ENCODE measurements around the gene PKHD1. TPM values are rescaled to one million over a fixed set of nuclear protein-coding genes. Genes with fewer than 3 reads are reported as not detected.

Gene PKHD1
- total and polyA plus RNA-seq, 2 of the 8 experiments (the other 6 are each of a cell fraction or from before 2014, with no cell fraction given) = 0.06 to 0.09 TPM

GRCh38 chr6:51571168-51571567, 516.2 kb downstream of the PKHD1 start:
- Histone ChIP-seq H2BK120ac (replicated peaks; ENCODE audit: low read depth, low read length) (no peak overlapping the region), H4K5ac (ENCODE audit: insufficient read length, low read depth, low read length) (no peak overlapping the region), H3K9ac (replicated peaks in 1 of 4; ENCODE audit: extremely low read depth in 1 of 4, low read depth in 3 of 4, low read length in 3 of 4) (no peak overlapping the region), H3K4me2 (ENCODE audit: insufficient read depth in 1 of 2, low read depth in 2 of 2, low read length in 2 of 2) (no peak overlapping the region), H4K8ac (ENCODE audit: extremely low read depth, insufficient read depth, low read length) (no peak overlapping the region), H2AFZ (ENCODE audit: low read length) (no peak overlapping the region), H3K36me3 (ENCODE audit: control insufficient read depth in 2 of 4, insufficient read depth in 4 of 4, low read length in 3 of 4) (no peaks in the 10 kb centered on the region), H3K27me3 (replicated peaks in 1 of 4; ENCODE audit: control insufficient read depth in 3 of 4, extremely low read depth in 1 of 4, insufficient read depth in 3 of 4, low read length in 3 of 4) (no peaks in the 10 kb centered on the region), H3K56ac (replicated peaks; ENCODE audit: insufficient read length, low read depth, low read length) (no peak overlapping the region), H3K9me3 (ENCODE audit: insufficient read depth in 2 of 2, low read depth in 1 of 2, low read length in 1 of 2) (no peaks in the 10 kb centered on the region), H3K79me2 (ENCODE audit: control insufficient read depth in 1 of 2, insufficient read depth in 2 of 2, low read length in 2 of 2) (no peaks in the 10 kb centered on the region), H3K4me3 (ENCODE audit: extremely low read depth in 1 of 4, insufficient read depth in 2 of 4, low read depth in 3 of 4, low read length in 4 of 4) (no peak overlapping the region), H3K4ac (replicated peaks; ENCODE audit: insufficient read length, low read depth, low read length) (no peak overlapping the region), H2BK20ac (ENCODE audit: low read length) (no peak overlapping the region), H3K27ac (ENCODE audit: low read depth, low read length) (no peak overlapping the region), H4K91ac (replicated peaks; ENCODE audit: insufficient read length, low read length) (no peak overlapping the region), H3K18ac (ENCODE audit: extremely low read depth, low read length) (no peak overlapping the region), H2AK5ac (ENCODE audit: low read depth, low read length) (no peak overlapping the region), H3K23me2 (ENCODE audit: low read depth, low read length) (no peaks in the 10 kb centered on the region), H2BK15ac (ENCODE audit: low read length) (no peak overlapping the region), H4K20me1 (replicated peaks in 1 of 2; ENCODE audit: control insufficient read depth in 1 of 2, insufficient read depth in 2 of 2, low read length in 2 of 2) (no peaks in the 10 kb centered on the region), H3K79me1 (ENCODE audit: low read depth, low read length) (no peaks in the 10 kb centered on the region), H3K23ac (ENCODE audit: insufficient read length) (no peak overlapping the region), H2BK12ac (ENCODE audit: low read depth, low read length) (no peak overlapping the region), H2BK5ac (ENCODE audit: low read depth, low read length) (no peak overlapping the region), H3K4me1 (replicated peaks in 1 of 4; ENCODE audit: control insufficient read depth in 3 of 4, insufficient read depth in 4 of 4, low read length in 3 of 4) (no peaks in the 10 kb centered on the region), H3K14ac (ENCODE audit: insufficient read length) (no peak overlapping the region)
- ChIA-PET POLR2A (ENCODE audit: partially characterized antibody) (no interaction called here), CTCF (ENCODE audit: partially characterized antibody) (interaction anchor here (0.7 to 2.3 kb wide), 7 partner anchors 10 to 183 kb away, joined by 3 to 15 read pairs (median 9); no protein-coding TSS in a partner anchor)
- 94% methylated on average over 1 of the region's 1 CpG; no CpG with 5 or more reads in 1 of the 2 experiments for WGBS, 2 experiments (ENCODE audit: extremely low coverage in 1 of 2, insufficient coverage in 1 of 2, insufficient read length in 1 of 2, insufficient replicate concordance in 2 of 2, low coverage in 1 of 2, low lambda C conversion rate in 2 of 2, missing lambda C conversion rate in 1 of 2)
- no peak for FAIRE-seq
- no peak for DNase-seq (ENCODE audit: low read depth in 1 of 2, low spot score in 2 of 2)
- TF ChIP-seq SRF (IDR thresholded peaks at IDR 0.05; ENCODE audit: low read depth, low read length) = no peak
- TF ChIP-seq USF2 (IDR thresholded peaks at IDR 0.05; ENCODE audit: low read length) = no peak
- no peak for TF ChIP-seq RNF2 (IDR thresholded peaks at IDR 0.05; ENCODE audit: borderline replicate concordance, low read depth, low read length, missing control alignments, poor library complexity, severe bottlenecking)
- TF ChIP-seq BRCA1 (IDR thresholded peaks at IDR 0.05; ENCODE audit: low read depth, low read length) = no peak
- TF ChIP-seq SIX5 (IDR thresholded peaks at IDR 0.05; ENCODE audit: low read depth, low read length) = no peak

All from H1 (cell line).